GM12872 (cell line): Measurements from ENCODE around the gene GRIA4.

ENCODE experiments used
- TF ChIP-seq, protein P1 (sequence below): IDR thresholded peaks from 3 replicates; pipeline ENCODE4 v1.5.1; 2011; ENCODE audit warnings: low read depth, mild to moderate bottlenecking, low read length, moderate library complexity; ENCODE audit not compliant: insufficient read depth

The GRIA4 gene

DNA sequence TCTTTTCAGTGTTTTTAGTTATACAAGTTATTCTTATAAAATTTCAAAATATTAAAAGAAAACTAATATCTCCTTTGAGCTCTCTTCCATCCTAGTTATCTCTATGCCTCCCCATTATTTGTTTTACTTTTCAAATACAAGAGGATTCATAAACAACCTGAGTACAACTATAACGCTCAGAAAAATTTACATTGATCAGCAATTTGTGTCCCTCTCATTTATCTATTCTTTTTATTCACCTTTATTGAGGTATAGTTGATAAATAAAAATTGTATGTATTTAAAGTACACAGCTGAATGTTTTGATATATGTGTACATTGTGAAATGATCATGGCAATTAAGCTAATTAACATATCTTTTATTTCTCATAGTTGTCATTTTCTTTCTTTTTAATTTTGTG is 57.6 kb downstream of the GRIA4 start:
- TF ChIP-seq, protein P1, sequence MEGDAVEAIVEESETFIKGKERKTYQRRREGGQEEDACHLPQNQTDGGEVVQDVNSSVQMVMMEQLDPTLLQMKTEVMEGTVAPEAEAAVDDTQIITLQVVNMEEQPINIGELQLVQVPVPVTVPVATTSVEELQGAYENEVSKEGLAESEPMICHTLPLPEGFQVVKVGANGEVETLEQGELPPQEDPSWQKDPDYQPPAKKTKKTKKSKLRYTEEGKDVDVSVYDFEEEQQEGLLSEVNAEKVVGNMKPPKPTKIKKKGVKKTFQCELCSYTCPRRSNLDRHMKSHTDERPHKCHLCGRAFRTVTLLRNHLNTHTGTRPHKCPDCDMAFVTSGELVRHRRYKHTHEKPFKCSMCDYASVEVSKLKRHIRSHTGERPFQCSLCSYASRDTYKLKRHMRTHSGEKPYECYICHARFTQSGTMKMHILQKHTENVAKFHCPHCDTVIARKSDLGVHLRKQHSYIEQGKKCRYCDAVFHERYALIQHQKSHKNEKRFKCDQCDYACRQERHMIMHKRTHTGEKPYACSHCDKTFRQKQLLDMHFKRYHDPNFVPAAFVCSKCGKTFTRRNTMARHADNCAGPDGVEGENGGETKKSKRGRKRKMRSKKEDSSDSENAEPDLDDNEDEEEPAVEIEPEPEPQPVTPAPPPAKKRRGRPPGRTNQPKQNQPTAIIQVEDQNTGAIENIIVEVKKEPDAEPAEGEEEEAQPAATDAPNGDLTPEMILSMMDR, result no peak

DNA sequence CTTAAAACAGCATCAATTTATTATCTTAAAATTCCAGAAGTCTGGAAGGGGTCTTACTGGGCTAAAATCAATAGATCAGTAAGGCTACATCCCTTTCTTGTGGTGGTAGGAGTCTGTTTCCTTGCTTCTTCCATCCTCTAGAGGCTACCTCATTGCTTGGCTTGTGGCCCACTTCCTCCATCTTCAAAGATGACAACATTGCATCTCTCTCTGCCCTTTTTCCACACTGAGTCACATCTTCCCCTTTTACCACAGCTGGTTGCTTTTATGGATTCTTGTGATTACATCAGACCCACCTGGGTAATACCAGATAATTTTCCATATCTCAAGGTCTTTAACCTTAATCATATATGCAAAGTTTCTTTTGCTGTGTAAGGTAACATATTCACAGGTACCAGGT is 60.9 kb downstream of the GRIA4 start:
- TF ChIP-seq, protein P1, result no peak

DNA sequence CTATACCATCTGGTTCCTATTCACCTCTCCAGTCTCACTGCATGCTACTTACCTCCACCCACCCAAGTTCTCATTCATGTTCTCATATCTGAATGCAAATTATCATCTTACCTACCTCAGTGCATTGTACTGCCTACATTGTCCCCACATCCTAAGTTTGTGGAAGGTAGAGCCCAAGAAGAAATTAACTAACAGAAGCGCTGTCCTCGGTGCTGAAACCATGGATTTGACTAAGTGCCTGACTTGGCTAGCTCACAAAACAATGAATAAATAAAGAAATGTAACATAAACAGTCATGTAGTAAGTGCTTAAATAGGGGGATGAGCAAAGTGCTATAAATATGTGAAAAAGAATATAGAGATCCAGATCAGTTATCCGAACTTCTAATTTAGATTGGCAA is 63.2 kb downstream of the GRIA4 start:
- TF ChIP-seq, protein P1, result no peak

DNA sequence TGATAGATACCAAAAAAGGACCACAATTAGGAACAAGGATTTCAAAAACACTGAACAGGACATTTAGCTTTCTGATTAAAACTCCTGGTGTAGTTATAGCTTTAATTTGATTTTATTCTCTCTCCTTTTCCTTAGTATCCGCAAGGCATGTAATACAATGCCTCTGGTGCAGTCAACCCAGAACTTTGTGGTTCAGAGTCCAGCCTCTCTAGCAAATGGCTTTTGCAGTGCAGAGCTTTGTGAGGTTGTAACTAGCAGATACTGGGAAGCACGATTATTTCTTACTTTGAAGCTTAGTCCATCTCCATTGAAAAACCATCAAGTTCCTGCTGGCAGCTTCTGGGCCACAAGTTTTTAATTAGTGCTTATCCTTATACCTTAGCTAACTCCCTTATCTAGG is 79.8 kb downstream of the GRIA4 start:
- TF ChIP-seq, protein P1, result no peak

DNA sequence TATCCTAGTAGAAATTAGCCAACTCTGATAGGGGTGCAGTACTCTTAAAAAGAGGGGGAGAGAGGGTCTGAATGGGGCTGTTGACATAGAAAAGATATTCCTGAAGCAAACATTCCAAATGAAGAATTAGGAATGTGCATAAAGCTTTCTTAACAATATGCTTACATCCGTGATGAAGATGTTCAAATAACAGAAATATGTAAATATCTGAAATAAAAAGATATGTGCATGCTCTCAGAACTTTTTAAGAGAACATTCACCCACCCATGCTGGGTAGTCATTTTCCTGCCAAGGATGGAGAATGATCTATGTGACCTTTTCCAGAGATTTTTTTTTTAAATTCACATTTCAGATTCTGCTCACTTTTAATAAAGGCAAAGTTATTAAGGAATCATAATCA is 80.6 kb downstream of the GRIA4 start:
- TF ChIP-seq, protein P1, result no peak

DNA sequence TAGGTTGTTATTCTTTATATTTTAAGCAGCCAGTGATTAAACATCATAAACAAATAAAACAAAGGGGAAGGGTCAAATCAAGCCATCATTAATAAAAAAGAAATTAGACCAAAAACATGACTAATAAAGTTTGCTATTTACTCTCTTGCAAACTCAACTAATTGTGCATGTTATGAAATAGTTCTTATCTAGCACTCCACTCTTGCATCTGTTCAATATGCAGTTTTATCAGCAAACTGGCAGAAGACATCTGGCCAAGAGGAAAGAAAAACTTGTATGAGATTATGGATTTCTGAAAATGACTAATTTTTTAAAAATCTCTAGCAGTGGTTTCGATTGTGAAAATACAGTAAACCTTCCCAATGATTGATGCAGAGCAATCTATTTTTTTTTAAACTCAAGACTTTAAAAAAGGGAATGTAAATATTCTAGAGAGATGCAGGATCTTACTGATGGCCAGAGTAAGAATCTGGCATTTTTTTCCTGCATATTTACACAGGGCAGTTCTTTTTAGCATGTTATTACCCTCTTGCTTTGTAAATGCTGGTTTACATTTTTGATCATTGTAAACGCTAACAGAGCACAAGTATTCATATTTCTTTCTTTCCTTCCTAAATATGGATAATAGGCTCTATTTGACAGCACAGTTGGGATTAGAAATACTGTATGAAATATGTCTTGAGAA is 83.3 kb downstream of the GRIA4 start:
- TF ChIP-seq, protein P1, result no peak

DNA sequence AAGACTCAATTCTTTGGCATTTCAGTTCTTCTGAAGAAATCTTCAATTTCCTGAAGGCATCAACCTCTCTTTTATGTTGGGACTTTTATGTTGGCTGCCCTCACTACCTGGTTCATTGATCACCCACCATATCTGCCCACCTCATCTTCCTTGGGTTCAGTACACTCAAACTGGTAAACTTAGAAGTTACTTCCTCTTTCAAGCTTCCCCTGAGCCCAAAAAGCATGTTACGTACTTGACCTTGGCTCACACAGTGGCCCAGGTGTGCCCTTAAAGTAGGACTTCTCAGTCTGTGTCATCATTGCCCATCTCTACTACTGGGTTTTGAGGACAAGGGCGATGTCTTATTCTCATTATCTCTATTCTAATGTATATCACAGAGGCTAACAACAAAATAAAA is 86.1 kb downstream of the GRIA4 start:
- TF ChIP-seq, protein P1, result no peak

DNA sequence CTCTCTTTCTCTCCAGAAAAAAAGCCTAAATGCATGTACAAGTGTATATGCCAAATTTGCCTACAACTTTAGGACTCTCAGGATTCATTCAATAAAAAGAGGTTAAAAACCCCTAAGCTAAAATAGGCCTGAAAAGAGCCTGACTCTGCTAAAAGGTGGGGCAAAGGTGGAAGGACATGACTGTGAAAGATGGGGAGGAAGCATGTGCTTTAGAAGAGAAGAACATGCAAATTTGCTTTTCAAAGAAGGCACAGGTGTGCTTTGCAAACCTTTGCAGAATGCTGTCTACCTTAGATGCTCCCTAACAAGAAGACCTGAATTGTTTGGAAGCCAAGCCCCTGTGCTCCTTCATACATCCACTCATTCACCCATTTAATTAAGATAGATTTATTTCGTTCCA is 87.4 kb downstream of the GRIA4 start:
- TF ChIP-seq, protein P1, result no peak
